ENCODE results near the gene EFNA1. TPM values are rescaled to one million over a fixed set of nuclear protein-coding genes. Genes with fewer than 3 reads are reported as not detected.

The EFNA1 gene
- total RNA-seq, 2 experiments from 2014 or later, result not detected

- POLR2A ChIA-PET, result no interaction called here
- no peak for DNase-seq (ENCODE audit: low spot score)
- intact Hi-C loops (cut with micrococcal nuclease; ENCODE audit: unreplicated experiment), result no loop called here
- no TSS peak for BruUV-seq (replicated peaks)
- Histone ChIP-seq H3K4me1 (ENCODE audit: insufficient read depth, low read length, poor library complexity, severe bottlenecking) (peaks cover 11% of the 10 kb centered on the region), H3K36me3 (ENCODE audit: insufficient read depth, low read length) (no peaks in the 10 kb centered on the region), H3K4me3 (ENCODE audit: low read depth, low read length, poor library complexity, severe bottlenecking) (no peak overlapping the region), H3K27ac (ENCODE audit: low read depth, low read length, poor library complexity, severe bottlenecking) (no peak overlapping the region), H2AFZ (ENCODE audit: low read length) (no peak overlapping the region), H3K9me2 (ENCODE audit: insufficient read depth, low read length) (no peaks in the 10 kb centered on the region), H3K9me3 (ENCODE audit: low read length) (no peaks in the 10 kb centered on the region), H3K4me2 (ENCODE audit: low read length) (no peak overlapping the region), H3K79me2 (ENCODE audit: insufficient read depth, low read depth, low read length) (no peaks in the 10 kb centered on the region), H4K20me1 (ENCODE audit: insufficient read depth, low read length) (no peaks in the 10 kb centered on the region)
- TF ChIP-seq, protein P1, sequence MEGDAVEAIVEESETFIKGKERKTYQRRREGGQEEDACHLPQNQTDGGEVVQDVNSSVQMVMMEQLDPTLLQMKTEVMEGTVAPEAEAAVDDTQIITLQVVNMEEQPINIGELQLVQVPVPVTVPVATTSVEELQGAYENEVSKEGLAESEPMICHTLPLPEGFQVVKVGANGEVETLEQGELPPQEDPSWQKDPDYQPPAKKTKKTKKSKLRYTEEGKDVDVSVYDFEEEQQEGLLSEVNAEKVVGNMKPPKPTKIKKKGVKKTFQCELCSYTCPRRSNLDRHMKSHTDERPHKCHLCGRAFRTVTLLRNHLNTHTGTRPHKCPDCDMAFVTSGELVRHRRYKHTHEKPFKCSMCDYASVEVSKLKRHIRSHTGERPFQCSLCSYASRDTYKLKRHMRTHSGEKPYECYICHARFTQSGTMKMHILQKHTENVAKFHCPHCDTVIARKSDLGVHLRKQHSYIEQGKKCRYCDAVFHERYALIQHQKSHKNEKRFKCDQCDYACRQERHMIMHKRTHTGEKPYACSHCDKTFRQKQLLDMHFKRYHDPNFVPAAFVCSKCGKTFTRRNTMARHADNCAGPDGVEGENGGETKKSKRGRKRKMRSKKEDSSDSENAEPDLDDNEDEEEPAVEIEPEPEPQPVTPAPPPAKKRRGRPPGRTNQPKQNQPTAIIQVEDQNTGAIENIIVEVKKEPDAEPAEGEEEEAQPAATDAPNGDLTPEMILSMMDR (conservative IDR thresholded peaks at IDR 0.05; ENCODE audit: low read length), result no peak
- no peak for TF ChIP-seq EZH2phosphoT487 (IDR thresholded peaks at IDR 0.05; ENCODE audit: borderline replicate concordance, low read depth, low read length)
- CTCF ChIA-PET (ENCODE audit: unreplicated experiment), result no interaction called here
Observed at GRCh38 chr1:155110381-155110780, 17.3 kb upstream of the EFNA1 start.

- no peak overlapping the region for H2AFZ ChIP-seq (ENCODE audit: low read length)
- ChIA-PET CTCF (ENCODE audit: unreplicated experiment) (no interaction called here), POLR2A (no interaction called here)
- no peaks in the 10 kb centered on the region for H3K79me2 ChIP-seq (ENCODE audit: insufficient read depth, low read depth, low read length)
- intact Hi-C loops (cut with micrococcal nuclease; ENCODE audit: unreplicated experiment), result no loop called here
- H3K36me3 ChIP-seq (ENCODE audit: insufficient read depth, low read length), result no peaks in the 10 kb centered on the region
- H3K4me3 ChIP-seq (ENCODE audit: low read depth, low read length, poor library complexity, severe bottlenecking), result no peak overlapping the region
- no peak overlapping the region for H3K27ac ChIP-seq (ENCODE audit: low read depth, low read length, poor library complexity, severe bottlenecking)
- no TSS peak for BruUV-seq (replicated peaks)
- no peak overlapping the region for H3K4me2 ChIP-seq (ENCODE audit: low read length)
- H3K9me2 ChIP-seq (ENCODE audit: insufficient read depth, low read length), result no peaks in the 10 kb centered on the region
- TF ChIP-seq, protein P1 (conservative IDR thresholded peaks at IDR 0.05; ENCODE audit: low read length), result no peak
- no peak for TF ChIP-seq EZH2phosphoT487 (IDR thresholded peaks at IDR 0.05; ENCODE audit: borderline replicate concordance, low read depth, low read length)
- DNase-seq (ENCODE audit: low spot score), result no peak
- no peaks in the 10 kb centered on the region for H3K9me3 ChIP-seq (ENCODE audit: low read length)
- peaks cover 11% of the 10 kb centered on the region for H3K4me1 ChIP-seq (ENCODE audit: insufficient read depth, low read length, poor library complexity, severe bottlenecking)
- no peaks in the 10 kb centered on the region for H4K20me1 ChIP-seq (ENCODE audit: insufficient read depth, low read length)
Observed at GRCh38 chr1:155110826-155111225, 16.9 kb upstream of the EFNA1 start.

GRCh38 chr1:155113450-155113980 lies 14.2 kb upstream of the EFNA1 start:
- ChIA-PET CTCF (ENCODE audit: unreplicated experiment) (no interaction called here), POLR2A (no interaction called here)
- intact Hi-C loops (cut with micrococcal nuclease; ENCODE audit: unreplicated experiment), result no loop called here
- peaks cover under 1% of the 10 kb centered on the region for H3K4me1 ChIP-seq (ENCODE audit: insufficient read depth, low read length, poor library complexity, severe bottlenecking)
- no peak for DNase-seq (ENCODE audit: low spot score)
- no TSS peak for BruUV-seq (replicated peaks)
- no peaks in the 10 kb centered on the region for H3K9me2 ChIP-seq (ENCODE audit: insufficient read depth, low read length)
- H3K9me3 ChIP-seq (ENCODE audit: low read length), result no peaks in the 10 kb centered on the region
- no peak for TF ChIP-seq EZH2phosphoT487 (IDR thresholded peaks at IDR 0.05; ENCODE audit: borderline replicate concordance, low read depth, low read length)
- TF ChIP-seq, protein P1 (conservative IDR thresholded peaks at IDR 0.05; ENCODE audit: low read length), result no peak
- H3K4me2 ChIP-seq (ENCODE audit: low read length), result no peak overlapping the region
- H3K79me2 ChIP-seq (ENCODE audit: insufficient read depth, low read depth, low read length), result no peaks in the 10 kb centered on the region
- no peak overlapping the region for H3K27ac ChIP-seq (ENCODE audit: low read depth, low read length, poor library complexity, severe bottlenecking)
- H4K20me1 ChIP-seq (ENCODE audit: insufficient read depth, low read length), result no peaks in the 10 kb centered on the region
- no peaks in the 10 kb centered on the region for H3K36me3 ChIP-seq (ENCODE audit: insufficient read depth, low read length)
- no peak overlapping the region for H3K4me3 ChIP-seq (ENCODE audit: low read depth, low read length, poor library complexity, severe bottlenecking)
- H2AFZ ChIP-seq (ENCODE audit: low read length), result no peak overlapping the region

All from OCI-LY7 (cell line).